Measurements from ENCODE around the gene MT1F.
"Not testable (repeated sequence)": the region's sequence is repeated elsewhere in the genome, so short reads cannot be mapped to it uniquely, and the experiment has no call there.

MT1F gene

GRCh38 chr16:56657555-56658326, at the start of gene MT1F:
Gene MT1F (plus strand): TSS chr16:56657959. CDS start chr16:56658059, 100 bp downstream.
- no peak for FAIRE-seq

DNA sequence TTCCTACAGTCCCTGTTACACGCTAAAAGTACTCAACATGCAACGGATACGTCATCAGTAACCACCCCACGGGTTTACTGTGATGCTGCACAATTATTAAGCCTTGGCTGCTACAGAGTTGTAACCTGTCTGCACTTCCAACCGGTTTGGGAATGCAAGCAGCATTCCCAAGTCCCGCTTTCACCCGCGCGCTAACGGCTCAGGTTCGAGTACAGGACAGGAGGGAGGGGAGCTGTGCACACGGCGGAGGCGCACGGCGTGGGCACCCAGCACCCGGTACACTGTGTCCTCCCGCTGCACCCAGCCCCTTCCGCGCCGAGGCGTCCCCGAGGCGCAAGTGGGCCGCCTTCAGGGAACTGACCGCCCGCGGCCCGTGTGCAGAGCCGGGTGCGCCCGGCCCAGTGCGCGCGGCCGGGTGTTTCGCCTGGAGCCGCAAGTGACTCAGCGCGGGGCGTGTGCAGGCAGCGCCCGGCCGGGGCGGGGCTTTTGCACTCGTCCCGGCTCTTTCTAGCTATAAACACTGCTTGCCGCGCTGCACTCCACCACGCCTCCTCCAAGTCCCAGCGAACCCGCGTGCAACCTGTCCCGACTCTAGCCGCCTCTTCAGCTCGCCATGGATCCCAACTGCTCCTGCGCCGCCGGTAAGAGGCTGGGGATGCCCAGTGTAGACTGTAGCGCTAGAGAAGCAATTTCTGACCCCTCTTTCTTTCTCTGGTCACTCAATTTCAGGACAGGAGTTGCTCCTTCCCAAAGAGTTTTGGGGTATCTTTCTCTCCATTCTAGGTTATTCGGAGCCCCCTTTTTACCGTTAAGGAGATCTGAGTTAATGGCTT, 49.5 kb upstream of the MT1F start, which contains the start of gene MT2A:
Gene MT2A, plus strand, starts transcription at position 542 of the 833 bp plus-strand sequence. Its CDS starts 72 bp downstream, at position 614.
- no peak for FAIRE-seq

GRCh38 chr16:56608876-56609462, 48.8 kb upstream of the MT1F start:
- FAIRE-seq: no peak

DNA sequence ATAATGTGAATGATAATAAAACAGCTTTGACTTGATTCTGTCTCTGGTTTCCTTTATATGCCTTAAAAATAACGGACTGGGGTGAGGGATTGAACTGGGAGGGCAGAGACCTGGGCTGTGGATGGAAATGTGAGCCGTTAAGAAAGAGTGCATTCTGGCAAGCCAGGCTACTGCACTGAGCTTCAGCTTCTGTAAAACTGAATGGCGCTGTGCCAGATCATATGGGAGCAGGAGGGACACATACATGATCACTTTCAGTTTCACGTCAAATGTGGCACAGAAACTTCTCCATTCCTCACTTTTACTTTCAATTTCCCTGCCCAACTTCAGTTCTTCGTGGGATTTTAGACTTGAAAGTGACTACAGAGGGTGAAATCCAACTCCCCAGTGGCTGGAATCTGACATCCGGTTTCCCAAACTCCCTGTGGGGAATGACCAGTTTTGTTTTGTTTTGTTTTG, 48.3 kb upstream of the MT1F start:
- FAIRE-seq: no peak

DNA sequence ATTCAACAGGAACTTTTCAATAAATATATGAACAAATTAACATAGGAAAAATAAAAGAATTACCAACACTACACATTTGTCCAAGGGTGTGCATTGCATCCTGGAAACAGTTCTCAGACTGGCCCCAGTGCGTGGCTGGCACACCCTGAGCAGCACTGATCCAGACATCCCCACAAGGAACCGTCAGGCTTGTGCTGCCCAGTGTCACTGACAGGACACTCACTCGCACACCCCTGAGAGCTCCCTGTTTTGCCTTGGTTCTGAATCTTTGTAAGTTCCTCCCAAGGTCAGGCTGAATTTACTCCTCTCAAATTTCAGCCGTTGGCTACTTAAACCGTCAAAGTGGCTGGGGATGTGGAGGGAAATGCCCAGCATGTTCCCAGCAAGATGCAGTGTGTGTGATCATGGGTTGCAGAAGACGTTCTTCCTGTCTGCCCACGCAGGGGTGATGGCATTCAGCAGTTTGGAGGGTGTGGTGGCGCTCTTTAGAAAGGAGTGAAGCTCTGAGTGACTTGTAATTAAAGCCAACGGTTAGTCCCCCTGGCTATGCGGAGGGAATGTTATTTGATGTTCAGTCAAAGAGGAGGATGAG, 47.6 kb upstream of the MT1F start:
- FAIRE-seq: no peak

- no peak for FAIRE-seq
Observed at GRCh38 chr16:56610609-56611111, 47.1 kb upstream of the MT1F start.

DNA sequence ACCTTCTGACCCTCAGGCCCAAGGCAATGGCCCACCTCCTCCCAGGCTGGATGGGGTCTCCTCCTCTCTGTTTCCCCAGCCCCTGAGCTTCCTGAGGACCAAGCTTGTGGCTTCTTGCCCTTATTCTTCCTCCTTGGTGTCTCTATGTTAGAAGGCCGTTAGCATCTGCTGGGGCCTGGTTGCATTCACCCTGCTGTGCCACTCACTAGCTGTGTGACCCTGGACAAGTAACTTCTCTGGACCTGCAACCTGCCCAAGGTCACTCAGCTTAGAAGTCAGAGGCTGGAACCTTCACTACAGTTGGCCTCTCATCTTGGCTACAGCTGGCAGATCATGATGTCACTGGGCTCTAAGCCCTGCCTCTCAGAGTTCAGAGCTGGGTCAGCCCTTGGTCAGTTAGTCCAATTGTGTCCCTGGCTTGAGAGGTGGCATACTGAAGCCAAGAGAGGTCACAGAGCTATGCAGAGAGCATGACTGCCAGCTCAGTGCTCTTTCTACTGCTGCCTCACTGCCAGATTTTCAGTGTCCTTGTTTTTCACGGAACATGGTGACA, 46.4 kb upstream of the MT1F start:
- FAIRE-seq: no peak

- FAIRE-seq: no peak
Observed at GRCh38 chr16:56613706-56614105, 44.1 kb upstream of the MT1F start.

DNA sequence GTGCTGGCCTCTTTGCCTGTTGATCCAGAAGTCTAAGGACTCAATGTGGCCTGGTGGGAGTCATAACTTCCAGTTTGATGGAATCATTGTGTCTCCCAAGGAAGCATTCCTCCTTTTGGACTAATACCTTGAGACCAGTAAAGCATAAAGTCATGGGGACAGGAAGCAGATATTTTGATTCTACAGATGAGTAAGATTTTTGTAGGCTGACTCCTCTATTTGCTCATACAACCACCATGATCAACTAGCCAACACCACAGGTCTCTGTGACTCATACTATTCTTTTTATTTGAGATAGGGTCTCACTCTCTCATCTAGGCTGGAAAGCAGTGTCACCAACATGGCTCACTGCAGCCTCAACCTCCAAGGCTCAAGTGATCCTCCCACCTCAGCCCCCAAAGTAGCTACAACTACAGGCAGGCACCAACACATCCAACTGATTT, 43.2 kb upstream of the MT1F start:
- no peak for FAIRE-seq

DNA sequence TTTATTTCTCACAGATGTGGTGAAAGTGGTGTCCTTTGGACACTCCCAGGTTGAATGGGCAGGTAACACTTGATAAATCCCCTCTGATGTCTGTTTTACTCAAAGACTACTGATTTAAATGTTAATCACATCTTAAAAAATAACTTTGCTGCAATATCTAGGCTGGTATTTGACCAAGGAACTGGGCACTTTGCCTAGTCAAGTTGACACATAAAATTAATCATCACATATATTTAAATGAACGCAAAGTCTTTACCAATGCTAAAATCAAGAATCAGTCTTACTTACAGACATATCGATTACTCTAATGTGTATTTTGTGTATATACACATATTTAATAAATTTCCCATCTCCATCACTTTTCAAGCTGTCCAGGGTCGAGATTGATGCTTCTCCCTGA, 42.4 kb upstream of the MT1F start:
- no peak for FAIRE-seq

DNA sequence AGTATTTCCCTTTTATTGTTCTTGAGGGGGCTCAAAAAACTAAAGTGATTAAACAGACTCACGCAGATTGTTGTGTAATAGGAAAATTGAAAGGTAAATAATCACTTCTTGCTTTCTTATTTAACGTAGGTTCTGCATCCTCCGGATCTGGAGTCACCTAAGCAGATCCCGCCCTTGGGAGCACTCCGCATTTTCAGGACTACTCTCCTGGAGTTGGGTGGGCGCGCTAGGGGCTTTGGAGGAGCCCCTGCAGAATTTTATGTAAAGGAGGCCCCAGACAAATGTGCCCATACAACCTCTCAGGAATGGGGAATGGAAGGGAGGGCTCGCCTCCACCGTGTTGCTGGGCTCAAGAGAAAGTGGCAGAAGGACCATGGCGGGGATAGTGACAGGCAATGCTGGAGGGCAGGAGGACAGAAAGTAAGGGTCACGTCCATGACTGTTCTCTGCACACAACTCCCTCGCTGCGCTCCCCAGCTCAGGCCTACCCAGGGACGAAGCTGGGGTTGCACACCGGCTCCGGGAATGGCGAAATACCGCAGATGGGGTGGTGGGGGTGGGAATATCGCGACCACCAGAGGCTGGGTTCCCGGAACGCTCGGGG, 41.0 kb upstream of the MT1F start:
- no peak for FAIRE-seq

DNA sequence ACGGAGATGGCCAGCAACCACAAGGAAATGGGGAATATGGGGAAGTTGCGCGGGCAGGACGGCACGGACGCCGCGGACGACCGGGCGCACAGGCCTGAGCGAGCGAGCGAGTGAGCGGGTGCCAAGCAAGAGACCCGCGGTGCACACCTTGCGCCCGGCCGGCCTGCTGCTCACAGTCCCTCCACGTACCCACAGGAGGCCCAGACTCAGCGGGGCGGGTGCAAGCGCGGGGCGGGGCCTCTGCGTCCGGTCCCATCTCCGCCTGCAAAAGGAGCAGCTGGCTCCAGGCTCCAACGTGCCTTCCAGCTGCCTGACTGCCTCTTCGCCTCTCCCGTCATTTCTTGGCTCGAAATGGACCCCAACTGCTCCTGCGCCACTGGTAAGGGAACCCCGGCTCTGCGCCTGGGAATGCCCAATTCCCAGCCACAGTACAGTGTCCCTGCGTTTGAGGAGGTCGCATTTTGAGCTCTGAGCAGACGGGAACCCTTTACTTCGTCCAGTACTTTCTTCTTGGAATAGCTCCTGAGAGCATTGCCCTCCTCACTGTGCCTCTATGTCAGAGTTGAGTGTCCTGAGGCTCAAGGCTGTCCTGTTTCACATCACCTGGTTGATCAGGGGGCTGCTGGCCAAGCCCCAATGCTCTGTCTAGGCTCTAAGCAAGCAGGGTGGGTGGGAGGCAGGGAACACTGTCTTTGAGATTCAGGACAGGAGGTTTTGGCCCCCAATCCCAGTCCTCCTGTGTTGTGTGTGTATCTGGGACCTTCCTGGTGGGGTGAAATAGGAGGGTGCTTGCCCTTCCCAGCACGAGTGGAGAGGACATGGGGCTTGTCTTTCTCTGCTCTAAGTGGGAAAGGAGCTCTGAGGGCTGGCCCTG, 40.3 kb upstream of the MT1F start:
- no peak for FAIRE-seq

- FAIRE-seq: no peak
Observed at GRCh38 chr16:56618138-56618537, 39.6 kb upstream of the MT1F start.

DNA sequence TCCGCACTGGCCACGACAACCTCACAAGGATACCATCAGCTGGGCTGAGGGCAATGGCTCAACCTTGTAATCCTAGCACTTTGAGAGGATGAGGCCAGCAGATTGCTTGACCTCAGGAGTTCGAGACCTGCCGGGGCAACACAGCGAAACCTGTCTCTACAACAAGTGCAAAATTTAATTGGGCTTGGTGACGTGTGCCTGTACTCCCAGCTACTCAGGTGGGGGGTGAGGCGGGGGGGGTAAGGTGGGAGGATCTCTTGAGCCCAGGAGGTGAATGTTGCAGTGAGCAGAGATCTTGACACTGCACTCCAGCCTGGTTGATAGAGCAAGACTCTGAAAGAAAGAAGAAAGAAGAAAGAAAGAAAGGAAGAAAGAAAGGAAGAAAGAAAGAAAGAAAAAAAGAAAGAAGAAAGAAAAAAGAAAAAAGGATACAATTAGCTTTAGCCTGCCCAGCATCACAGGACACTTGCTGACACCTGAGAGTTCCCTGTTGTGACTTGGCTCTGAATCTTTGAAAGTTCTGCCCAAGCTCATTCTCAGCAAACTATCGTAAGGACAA, 37.3 kb upstream of the MT1F start:
- FAIRE-seq: no peak

DNA sequence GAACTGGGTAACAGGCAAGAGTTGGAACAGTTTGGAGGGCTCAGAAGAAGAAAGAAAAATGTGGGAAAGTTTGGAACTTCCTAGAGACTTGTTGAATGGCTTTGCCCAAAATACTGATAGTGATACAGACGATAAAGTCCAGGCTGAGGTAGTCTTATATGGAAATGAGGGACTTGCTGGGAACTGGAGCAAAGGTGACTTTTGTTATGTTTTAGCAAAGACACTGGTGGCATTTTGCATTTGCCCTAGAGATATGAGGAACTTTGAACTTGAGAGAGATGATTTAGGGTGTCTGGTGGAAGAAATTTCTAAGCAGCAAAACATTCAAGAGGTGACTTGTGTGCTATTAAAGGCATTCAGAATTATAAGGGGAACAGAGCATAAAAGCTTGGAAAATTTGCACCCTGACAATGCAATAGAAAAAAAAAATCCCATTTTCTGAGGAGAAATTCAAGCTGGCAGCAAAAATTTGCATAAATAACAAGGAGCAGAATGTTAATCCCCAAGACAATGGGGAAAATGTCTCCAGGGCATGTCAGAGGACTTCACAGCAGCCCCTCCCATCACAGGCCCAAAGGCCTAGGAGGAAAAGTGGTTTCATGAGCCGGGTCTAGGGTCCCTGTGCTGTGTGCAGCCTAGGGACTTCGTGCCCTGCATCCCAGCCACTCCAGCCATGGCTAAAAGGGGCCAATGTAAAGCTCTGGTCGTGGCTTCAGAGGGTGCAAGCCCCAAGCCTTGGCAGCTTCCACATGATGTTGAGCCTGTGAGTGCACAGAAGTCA, 35.9 kb upstream of the MT1F start:
- not testable (repeated sequence) for FAIRE-seq

GRCh38 chr16:56623184-56623583, 34.6 kb upstream of the MT1F start:
- not testable (repeated sequence) for FAIRE-seq

DNA sequence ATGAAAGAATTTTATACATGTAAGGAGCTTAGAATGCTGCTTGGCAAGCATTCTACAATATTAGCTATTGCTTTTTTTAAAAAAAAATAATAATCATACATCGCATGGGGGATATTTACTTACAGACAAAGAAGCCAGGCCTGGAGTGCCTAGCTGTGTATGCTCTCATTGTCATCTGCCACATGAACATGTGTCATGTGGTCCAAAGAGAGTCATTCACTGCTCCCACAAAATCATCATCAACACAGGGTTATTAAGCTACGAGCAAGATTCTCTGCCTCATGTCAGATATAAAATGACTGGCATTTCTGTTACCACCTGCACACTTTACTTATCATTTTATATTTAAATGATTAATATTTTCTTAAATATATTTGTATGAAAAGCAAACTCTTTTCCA, 34.1 kb upstream of the MT1F start:
- no peak for FAIRE-seq

GRCh38 chr16:56625140-56625942, 32.4 kb upstream of the MT1F start, which contains the start of gene MT1E:
Gene MT1E (plus strand): TSS chr16:56625781. CDS start chr16:56625852, 71 bp downstream.
- FAIRE-seq: no peak

Measured in islet of Langerhans (tissue), 1 donor.